Activated CD4-positive, alpha-beta T cell treated with anti-CD3 and anti-CD28 coated beads, Interleukin-2, amount 10 ng/mL, durations not matched to agents 7 days and 5 days (primary cell): ENCODE results near the gene NKX6-2. TPM values are rescaled to one million over a fixed set of nuclear protein-coding genes. Genes with fewer than 3 reads are reported as not detected.

Experiments
- CTCF ChIA-PET: fragments of 350-600 bp; sonication (Branson Sonifier 250); formaldehyde crosslinking; loops from one replicate; lab custom pipeline; 2021; ENCODE audit warnings: antibody characterized with exemption; lab: Charles Lee
- POLR2A ChIA-PET: fragments of 350-600 bp; sonication (Branson Sonifier 250); formaldehyde crosslinking; loops from one replicate; lab custom pipeline; 2021; ENCODE audit warnings: antibody characterized with exemption; lab: Charles Lee
- DNase-seq: peaks from one replicate; pipeline ENCODE4 v3.0.0-alpha.2; 2020
- H3K27ac Mint-ChIP-seq: one replicate; pipeline ENCODE4 v1.8.0; 2021; ENCODE audit warnings: mild to moderate bottlenecking, moderate library complexity, mixed read lengths
- H3K27me3 Mint-ChIP-seq: one replicate; pipeline ENCODE4 v1.8.0; 2021; ENCODE audit warnings: mixed read lengths
- H3K36me3 Mint-ChIP-seq: one replicate; pipeline ENCODE4 v1.8.0; 2021; ENCODE audit warnings: low read depth, mixed read lengths
- H3K4me1 Mint-ChIP-seq: one replicate; pipeline ENCODE4 v1.8.0; 2021; ENCODE audit warnings: mixed read lengths
- H3K4me3 Mint-ChIP-seq: one replicate; pipeline ENCODE4 v1.8.0; 2021; ENCODE audit warnings: mild to moderate bottlenecking, moderate library complexity, mixed read lengths
- H3K9me3 Mint-ChIP-seq: one replicate; pipeline ENCODE4 v1.8.0; 2021; ENCODE audit warnings: mixed read lengths
- total RNA-seq, 2 experiments: library from RNA; stranded (reverse); gene quantifications; one replicate each; pipeline ENCODE4 v1.2.3, GENCODE V29; 2021

The NKX6-2 gene
- total RNA-seq, 2 experiments from 2014 or later = not detected

DNA sequence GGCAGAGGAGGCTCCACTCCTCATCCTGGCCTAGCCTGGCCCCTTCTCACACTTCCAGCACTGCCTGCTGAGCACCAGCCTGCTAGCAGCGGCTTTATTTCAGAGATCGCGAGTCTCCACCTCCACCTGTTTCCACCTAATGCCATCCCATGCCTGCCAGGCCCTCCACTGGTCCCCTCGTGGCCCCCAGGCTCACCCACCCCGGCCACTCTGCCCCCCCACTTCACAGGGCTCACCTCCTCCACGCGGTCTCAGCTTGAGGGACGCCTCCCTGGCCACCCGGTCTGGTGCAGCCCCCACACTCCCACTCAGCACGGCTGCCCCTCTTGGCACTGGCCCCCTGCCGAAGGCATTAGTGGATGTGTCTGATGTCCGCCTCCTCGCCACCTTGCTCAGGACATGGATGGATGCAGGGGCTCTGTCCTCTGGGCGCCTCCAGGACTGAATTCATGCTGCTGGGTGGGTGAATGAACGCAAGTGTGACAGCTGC lies 3.8 kb upstream of the NKX6-2 start:
- ChIA-PET CTCF (interaction anchor here (0.6 kb wide), 1 partner anchor 1952 kb away, joined by 5 read pairs; no protein-coding TSS in a partner anchor), POLR2A (no interaction called here)
- Mint-ChIP-seq H3K4me3 (no peak overlapping the region), H3K27me3 (peaks cover 9% of the 10 kb centered on the region), H3K27ac (no peak overlapping the region), H3K36me3 (no peaks in the 10 kb centered on the region), H3K9me3 (no peaks in the 10 kb centered on the region), H3K4me1 (no peaks in the 10 kb centered on the region)
- no peak for DNase-seq

DNA sequence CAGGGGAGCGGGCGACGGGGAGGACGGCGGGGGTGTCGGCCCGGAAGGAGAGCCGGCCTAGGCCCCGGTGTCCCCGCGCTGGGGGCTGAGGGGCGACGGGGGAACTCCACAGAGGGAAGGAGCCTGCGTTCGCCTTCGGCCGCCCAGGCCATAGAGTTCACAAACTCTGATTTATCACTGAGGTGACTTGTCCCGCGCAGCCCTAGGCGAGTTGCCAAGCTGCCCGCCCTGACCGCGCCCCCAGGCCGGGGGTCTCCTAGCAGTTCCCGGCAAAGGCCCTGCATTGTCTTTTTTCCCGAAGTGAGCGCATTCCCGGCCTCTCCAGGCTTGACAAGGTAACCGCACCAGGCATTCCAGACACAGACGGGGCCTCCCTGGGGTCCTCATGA lies 2.9 kb upstream of the NKX6-2 start:
- no peak overlapping the region for H3K4me3 Mint-ChIP-seq
- DNase-seq = no peak
- no peaks in the 10 kb centered on the region for H3K36me3 Mint-ChIP-seq
- CTCF ChIA-PET = no interaction called here
- no peaks in the 10 kb centered on the region for H3K9me3 Mint-ChIP-seq
- H3K27ac Mint-ChIP-seq = no peak overlapping the region
- H3K4me1 Mint-ChIP-seq = no peaks in the 10 kb centered on the region
- POLR2A ChIA-PET = no interaction called here
- peaks cover 11% of the 10 kb centered on the region for H3K27me3 Mint-ChIP-seq

DNA sequence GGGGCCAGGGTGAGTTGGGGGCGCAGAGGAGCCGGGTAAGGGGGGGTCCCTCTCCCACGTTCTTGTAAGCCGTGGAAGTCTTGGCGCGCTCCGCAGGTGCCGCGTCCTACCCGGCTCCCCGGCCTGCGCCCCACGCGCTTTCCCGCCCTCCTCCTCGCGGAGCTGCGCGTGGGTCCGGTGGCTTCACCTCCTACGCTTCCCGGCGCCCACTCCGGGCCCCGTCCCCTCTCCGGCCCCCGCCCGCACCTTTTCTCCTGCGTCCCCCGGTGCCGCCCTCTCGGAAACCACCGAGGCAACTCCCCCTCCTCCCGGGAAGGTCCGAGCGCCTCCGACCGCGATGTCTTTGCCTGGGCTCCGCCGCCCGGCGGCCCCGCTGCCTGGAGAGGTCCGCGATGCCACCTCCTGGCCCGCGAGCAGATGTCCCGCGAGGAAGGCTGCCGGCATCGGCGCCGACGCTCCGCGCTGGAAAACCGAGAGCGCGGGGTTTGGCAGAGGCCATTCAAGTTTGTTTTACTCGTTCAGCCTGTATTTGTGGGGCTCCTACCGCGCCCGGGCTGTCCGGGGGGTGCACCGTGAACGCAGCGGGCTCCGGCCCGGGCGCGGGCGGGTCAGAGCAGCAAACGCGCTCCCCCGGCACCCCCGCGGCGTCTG lies 2.4 kb upstream of the NKX6-2 start:
- CTCF ChIA-PET = no interaction called here
- H3K27me3 Mint-ChIP-seq = peaks cover 16% of the 10 kb centered on the region
- no peaks in the 10 kb centered on the region for H3K4me1 Mint-ChIP-seq
- DNase-seq = no peak
- H3K9me3 Mint-ChIP-seq = no peaks in the 10 kb centered on the region
- POLR2A ChIA-PET = no interaction called here
- H3K4me3 Mint-ChIP-seq = no peak overlapping the region
- no peak overlapping the region for H3K27ac Mint-ChIP-seq
- no peaks in the 10 kb centered on the region for H3K36me3 Mint-ChIP-seq

DNA sequence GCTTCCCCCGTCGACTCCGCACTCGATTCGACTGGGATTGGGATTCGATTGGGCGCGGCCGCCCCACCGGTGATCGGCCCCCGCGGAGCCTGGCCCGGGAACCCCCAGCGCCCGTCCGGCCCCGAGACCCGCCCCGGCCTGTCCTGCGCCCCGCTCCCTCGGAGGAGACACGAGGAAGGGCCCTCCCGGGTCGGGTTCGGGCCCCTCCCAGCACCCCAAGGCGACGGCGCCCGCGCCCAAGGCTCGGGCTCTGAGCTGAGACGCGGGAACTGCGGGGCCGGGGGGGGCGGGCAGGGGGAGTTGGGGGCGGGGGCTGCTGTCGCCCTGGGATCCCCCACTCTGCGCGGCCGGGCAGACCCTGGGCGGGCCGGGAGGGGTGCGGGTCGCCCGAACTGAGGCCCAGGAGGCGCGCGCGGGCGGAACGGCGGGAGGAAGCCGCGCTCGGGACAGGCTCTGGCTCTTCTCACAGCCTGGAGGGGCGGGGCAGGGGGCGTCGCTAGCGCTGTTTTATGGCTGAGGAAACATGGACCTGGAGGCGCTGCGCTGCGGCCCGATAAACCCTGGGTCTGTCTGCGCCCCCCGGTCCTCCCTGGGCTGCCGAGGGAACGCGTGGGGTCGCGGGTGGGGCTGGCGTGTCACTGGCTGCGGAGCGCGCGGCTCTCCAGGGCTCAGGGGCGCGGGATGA lies 1.7 kb upstream of the NKX6-2 start:
- ChIA-PET CTCF (no interaction called here), POLR2A (no interaction called here)
- Mint-ChIP-seq H3K9me3 (no peaks in the 10 kb centered on the region), H3K36me3 (no peaks in the 10 kb centered on the region), H3K4me3 (no peak overlapping the region), H3K27ac (no peak overlapping the region), H3K27me3 (peaks cover 19% of the 10 kb centered on the region), H3K4me1 (no peaks in the 10 kb centered on the region)
- DNase-seq = no peak

DNA sequence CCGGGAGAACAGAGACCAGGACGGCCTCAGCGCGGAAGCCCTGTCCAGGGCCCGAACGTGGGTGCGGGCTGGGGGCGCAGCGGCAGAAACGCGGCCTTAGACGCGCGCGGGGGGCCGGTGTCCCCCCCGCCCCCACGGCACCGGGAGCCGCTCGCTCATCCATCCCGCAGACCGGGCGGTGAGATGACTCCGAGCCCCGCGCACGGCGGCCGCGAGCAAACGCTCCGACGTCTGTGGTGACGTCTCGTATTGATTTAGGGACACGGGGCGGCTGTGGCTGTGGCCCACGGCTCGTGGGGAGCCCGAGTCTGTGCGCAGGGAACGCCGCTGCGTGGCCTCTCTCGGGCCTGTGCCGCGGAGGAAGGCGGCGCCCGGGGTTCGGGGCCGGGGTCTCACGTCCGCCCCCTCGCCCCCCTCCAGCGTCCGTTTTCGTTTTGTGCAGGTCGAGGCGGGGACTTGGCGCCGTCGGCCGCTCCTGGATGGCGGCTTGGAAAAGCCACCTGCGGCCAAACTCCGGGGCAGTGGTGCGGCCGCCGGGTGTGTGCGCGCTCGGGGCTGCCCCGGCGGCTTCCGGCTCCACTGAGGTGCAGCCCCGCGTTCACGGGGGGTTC lies 1.0 kb upstream of the NKX6-2 start:
- H3K27ac Mint-ChIP-seq = no peak overlapping the region
- no peaks in the 10 kb centered on the region for H3K36me3 Mint-ChIP-seq
- DNase-seq = no peak
- no peak overlapping the region for H3K4me3 Mint-ChIP-seq
- peaks cover 19% of the 10 kb centered on the region for H3K27me3 Mint-ChIP-seq
- H3K4me1 Mint-ChIP-seq = no peaks in the 10 kb centered on the region
- no peaks in the 10 kb centered on the region for H3K9me3 Mint-ChIP-seq
- POLR2A ChIA-PET = no interaction called here
- CTCF ChIA-PET = no interaction called here

DNA sequence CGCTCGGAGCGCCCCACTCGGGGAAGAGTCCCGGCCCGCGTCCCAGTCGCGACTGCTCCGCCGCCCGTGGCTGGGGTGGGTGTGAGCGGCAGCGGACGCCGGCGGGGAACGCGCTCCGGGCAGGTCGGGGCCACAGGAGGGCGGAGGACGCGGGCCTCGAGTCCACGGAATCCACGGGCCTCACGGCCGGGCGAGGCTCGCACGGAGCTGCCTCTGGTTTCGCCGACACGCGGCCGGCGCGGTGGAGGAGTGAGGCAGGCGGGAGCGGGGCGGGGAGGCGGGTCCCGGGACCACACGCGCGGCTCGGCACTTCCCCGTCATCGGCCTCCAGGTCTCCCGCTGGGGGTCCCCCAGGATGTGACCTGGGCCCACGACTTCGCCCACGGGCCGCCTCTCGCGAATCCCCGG lies 533 bp upstream of the NKX6-2 start:
- H3K9me3 Mint-ChIP-seq = no peaks in the 10 kb centered on the region
- POLR2A ChIA-PET = no interaction called here
- H3K36me3 Mint-ChIP-seq = no peaks in the 10 kb centered on the region
- peaks cover 19% of the 10 kb centered on the region for H3K27me3 Mint-ChIP-seq
- no peak overlapping the region for H3K27ac Mint-ChIP-seq
- CTCF ChIA-PET = no interaction called here
- H3K4me3 Mint-ChIP-seq = no peak overlapping the region
- DNase-seq = no peak
- no peaks in the 10 kb centered on the region for H3K4me1 Mint-ChIP-seq

DNA sequence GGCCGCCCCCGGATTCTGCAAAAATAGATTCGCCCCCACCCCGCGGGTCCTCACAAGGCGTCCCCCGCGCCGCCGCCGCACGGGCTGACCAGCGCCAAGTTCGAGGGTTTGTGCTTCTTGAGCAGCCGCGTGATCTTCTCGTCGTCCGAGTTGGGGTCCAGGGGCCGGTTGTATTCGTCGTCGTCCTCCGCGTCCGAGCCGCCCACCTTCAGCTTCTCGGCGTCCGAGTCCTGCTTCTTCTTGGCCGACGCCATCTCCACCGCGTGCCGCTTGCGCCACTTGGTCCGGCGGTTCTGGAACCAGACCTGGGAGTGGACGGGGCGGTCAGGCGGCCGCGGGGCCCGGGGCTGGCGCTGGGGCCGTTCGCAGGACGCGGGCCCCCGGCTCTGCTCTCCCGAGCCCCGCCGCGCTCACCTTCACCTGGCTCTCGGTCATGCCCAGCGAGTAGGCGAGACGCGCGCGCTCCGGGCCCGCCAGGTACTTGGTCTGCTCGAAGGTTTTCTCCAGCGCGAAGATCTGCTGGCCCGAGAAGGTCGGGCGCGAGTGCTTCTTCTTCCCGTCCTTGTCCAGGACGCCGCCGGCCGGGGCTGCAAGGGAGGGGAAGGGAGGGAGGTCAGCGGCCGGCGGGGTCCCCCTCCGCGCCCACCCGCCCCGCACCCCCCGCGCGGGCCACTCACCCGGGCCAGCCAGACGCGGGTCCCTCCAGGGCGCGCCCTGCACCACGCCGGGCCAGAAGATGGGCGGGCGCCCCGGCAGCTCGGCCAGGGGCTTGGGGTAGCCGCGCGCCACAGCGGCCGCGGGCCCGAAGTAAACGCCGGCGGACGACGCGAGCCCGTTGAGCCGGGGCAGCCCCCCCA lies 853 bp downstream of the NKX6-2 start:
- Mint-ChIP-seq H3K27ac (no peak overlapping the region), H3K27me3 (peaks cover 17% of the 10 kb centered on the region), H3K9me3 (no peaks in the 10 kb centered on the region), H3K4me1 (no peaks in the 10 kb centered on the region), H3K36me3 (peaks cover 2% of the 10 kb centered on the region), H3K4me3 (no peak overlapping the region)
- CTCF ChIA-PET = no interaction called here
- DNase-seq = no peak
- POLR2A ChIA-PET = no interaction called here

DNA sequence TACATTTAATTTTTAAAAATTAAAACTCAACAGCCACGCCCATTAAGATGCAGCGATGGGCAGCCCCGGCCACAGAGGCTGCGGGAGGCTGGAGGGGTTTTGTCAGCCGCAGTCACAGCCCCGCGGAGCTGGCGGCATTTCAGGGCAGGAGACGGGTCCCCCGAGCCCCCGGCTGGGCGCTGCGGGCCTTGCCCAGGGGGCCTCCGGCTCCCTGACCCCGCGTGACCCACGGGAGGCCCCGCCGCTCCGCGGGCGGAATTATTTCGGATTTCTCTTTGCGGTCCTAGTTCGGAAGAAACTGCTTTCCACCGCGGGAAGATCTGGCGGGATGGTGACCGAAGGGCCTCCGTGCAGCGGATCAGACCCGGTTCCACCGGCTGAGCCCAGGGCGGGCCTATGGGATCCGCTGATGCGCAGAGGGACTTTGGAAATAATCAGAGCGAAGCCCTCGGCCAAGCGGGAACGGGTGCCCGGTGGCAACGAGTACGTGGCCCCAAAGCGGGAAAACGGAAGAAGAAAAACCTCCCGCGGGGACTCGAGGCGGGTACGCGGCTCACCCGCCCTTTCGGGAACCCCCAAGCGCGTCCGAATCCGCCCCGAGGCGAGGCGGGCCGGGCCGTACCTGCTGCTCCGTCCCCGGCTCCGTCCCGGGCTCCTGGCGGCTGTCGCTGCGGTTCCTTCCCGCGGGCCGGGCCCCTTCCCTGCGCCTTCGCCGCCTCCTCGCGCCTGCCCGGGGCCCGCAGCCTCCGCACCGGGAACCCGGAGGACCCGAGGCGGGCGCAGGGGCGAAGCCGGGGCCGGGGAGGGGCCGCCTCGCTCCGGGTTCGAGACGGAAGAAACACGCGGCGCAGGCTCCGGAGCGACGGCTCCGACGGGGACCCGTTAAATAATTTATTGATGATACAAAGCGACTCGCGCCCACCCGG lies 1.7 kb downstream of the NKX6-2 start:
- ChIA-PET POLR2A (interaction anchor here (0.6 kb wide), 1 partner anchor 75 kb away, joined by 4 read pairs; no protein-coding TSS in a partner anchor), CTCF (no interaction called here)
- peaks cover 15% of the 10 kb centered on the region for H3K27me3 Mint-ChIP-seq
- H3K36me3 Mint-ChIP-seq = peaks cover 2% of the 10 kb centered on the region
- H3K27ac Mint-ChIP-seq = peak overlapping the region; percentile 71
- no peak for DNase-seq
- no peaks in the 10 kb centered on the region for H3K4me1 Mint-ChIP-seq
- no peaks in the 10 kb centered on the region for H3K9me3 Mint-ChIP-seq
- peak overlapping the region; percentile 40 for H3K4me3 Mint-ChIP-seq

DNA sequence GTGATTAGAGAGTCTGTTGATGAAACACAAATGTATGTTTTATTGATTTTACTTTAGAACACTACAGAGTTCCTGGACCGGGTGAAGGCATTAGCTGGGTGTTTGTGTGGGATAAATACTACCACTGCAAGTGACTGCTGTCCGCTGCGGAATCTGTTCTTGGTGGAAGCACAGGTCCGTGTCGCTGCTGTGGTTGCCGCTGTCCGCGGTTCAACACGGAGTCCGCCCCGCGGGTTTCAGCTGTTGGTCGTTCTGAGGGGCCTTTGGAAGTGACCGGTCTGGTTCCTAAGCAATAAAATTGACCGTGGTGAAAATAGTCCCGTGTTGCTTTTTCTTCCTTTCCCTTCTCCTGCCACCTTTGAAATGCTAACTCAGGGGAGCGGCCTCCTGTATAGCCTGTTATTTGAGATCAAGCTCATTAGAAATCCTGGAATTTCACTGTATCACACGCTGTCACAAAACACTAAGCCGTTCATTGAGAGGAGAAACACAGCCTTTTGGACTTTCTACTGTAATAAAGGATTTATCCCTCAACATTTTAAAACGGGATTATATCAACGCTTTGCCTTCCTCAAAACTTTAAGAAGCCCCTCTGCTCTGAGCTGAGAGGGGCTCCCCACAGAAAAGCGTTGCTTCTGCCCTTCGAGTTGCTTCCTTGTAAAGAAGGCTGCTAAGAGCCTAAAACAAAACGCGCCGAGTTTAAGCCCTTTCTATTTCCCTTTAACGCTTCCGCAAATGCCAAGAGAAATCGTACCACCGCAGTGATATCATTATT lies 2.6 kb downstream of the NKX6-2 start:
- no peak for DNase-seq
- Mint-ChIP-seq H3K36me3 (peaks cover 2% of the 10 kb centered on the region), H3K27ac (no peak overlapping the region), H3K4me3 (peak overlapping the region; percentile 40), H3K9me3 (no peaks in the 10 kb centered on the region), H3K27me3 (peaks cover 12% of the 10 kb centered on the region), H3K4me1 (no peaks in the 10 kb centered on the region)
- CTCF ChIA-PET = no interaction called here
- POLR2A ChIA-PET = no interaction called here

DNA sequence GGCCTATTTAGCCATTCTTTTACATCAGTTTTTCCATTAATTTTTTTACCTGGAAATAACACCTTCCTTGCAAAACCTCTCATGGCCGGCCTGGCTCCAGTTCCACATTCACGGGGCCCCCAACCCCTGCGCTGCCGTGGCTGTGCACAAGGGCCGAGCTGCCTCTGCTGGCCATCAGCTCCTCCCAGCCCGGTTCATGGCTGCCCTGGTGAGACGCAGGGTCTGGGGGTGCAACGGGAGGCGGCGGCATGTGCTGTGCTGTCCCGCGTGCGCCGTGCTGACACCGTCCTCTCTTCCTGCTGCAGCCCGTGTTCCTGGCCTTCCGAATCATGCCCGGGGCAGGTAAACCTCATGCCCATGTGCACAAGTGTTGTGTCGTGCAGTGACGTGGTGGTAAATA lies 4.4 kb downstream of the NKX6-2 start:
- Mint-ChIP-seq H3K27me3 (peaks cover 12% of the 10 kb centered on the region), H3K4me3 (no peak overlapping the region), H3K36me3 (peaks cover 2% of the 10 kb centered on the region), H3K27ac (no peak overlapping the region), H3K9me3 (no peaks in the 10 kb centered on the region), H3K4me1 (no peaks in the 10 kb centered on the region)
- POLR2A ChIA-PET = no interaction called here
- no peak for DNase-seq
- CTCF ChIA-PET = no interaction called here

DNA sequence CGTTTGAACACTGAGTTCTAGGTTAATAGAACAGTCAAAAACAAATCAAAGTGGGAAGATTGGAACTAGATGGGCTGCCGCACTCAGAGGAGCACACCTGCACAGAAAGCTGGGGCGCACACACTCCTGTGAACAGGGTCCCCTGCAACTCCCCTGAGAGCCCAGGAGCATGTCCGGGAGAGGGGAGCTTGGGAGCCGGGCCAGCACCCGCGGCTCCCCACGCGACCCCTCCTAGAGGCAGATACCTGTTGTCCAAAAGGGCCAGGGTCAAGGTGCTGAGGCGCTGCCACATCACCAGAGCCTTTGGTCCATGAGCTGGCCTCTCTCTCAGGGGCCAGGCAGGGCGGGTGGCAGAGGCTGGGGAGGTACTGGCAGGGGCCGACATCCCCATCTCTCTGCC lies 5.6 kb downstream of the NKX6-2 start:
- Mint-ChIP-seq H3K27me3 (peaks cover 10% of the 10 kb centered on the region), H3K36me3 (peaks cover 2% of the 10 kb centered on the region), H3K4me1 (no peaks in the 10 kb centered on the region), H3K9me3 (no peaks in the 10 kb centered on the region), H3K27ac (no peak overlapping the region), H3K4me3 (no peak overlapping the region)
- ChIA-PET POLR2A (no interaction called here), CTCF (no interaction called here)
- DNase-seq = no peak
